Prostate gland (tissue), 2 donors: ENCODE measurements around the gene FRMD4A. TPM values are rescaled to one million over a fixed set of nuclear protein-coding genes. Genes with fewer than 3 reads are reported as not detected.
"Not testable (repeated sequence)": the region's sequence is repeated elsewhere in the genome, so short reads cannot be mapped to it uniquely, and the experiment has no call there.

ENCODE experiments used
- DNase-seq: peaks from one replicate; pipeline ENCODE4 v3.0.0-alpha.2; 2019; ENCODE audit warnings: low spot score
- H3K27ac ChIP-seq, 2 donors: fragments of 200-600 bp; sonication (generic); 2 replicates each; pipeline ENCODE4 v1.5.1; 2017 to 2019
- H3K27me3 ChIP-seq: fragments of 200-600 bp; sonication (generic); replicated peaks from 2 replicates; pipeline ENCODE4 v1.5.1; 2019; ENCODE audit not compliant: insufficient read depth
- H3K36me3 ChIP-seq, 2 donors: fragments of 200-600 bp; sonication (generic); 1 replicate in 1 of 2; 2 replicates in 1 of 2; pipeline versions ENCODE4 v1.5.1 to v1.8.1; 2017 to 2019
- H3K4me1 ChIP-seq: fragments of 200-600 bp; sonication (generic); replicated peaks from 2 replicates; pipeline ENCODE4 v1.5.1; 2019
- H3K4me3 ChIP-seq, 2 donors: fragments of 200-600 bp; sonication (generic); 2 replicates each; pipeline ENCODE4 v1.5.1; 2017 to 2019
- H3K9me3 ChIP-seq: fragments of 200-600 bp; sonication (generic); 2 replicates; pipeline ENCODE4 v1.5.1; 2017
- CTCF ChIP-seq, 4 experiments: fragments of 200-600 bp in 2 of 4; fragments of 450-650 bp in 2 of 4; sonication (generic) in 2 of 4; IDR thresholded peaks; 1 replicate in 3 of 4; 2 replicates in 1 of 4; pipeline ENCODE4 v1.5.1; 2016 to 2019; ENCODE audit warnings: antibody characterized with exemption in 4 of 4, mild to moderate bottlenecking in 2 of 4, moderate library complexity in 2 of 4
- POLR2A ChIP-seq: fragments of 450-650 bp; IDR thresholded peaks from one replicate; pipeline ENCODE4 v1.6.1; 2016; ENCODE audit warnings: antibody characterized with exemption, mild to moderate bottlenecking
- POLR2AphosphoS5 ChIP-seq: sonication (generic); formaldehyde crosslinking; IDR thresholded peaks from one replicate; pipeline ENCODE4 v1.6.1; 2017; ENCODE audit warnings: antibody characterized with exemption
- WGBS: methylation state at CpG from one replicate; pipeline ENCODE4 v1.1.5; 2018; 5-methylcytosine and 5-hydroxymethylcytosine counted together
- intact Hi-C: fragments of 100-400 bp; cut with DNase I; formaldehyde crosslinking; loops from one replicate; pipeline ENCODE4 v1.14.2; 2022
- total RNA-seq, 2 donors: library from RNA; depleted of rRNA; stranded (reverse); fragments of >200 nt; gene quantifications; one replicate each; pipeline ENCODE4 v1.1.0, GENCODE V29; 2016

FRMD4A gene
- total RNA-seq, 2 donors from 2014 or later, result 38.0 to 53.2 TPM

GRCh38 chr10:13834581-13835286 lies 496.0 kb downstream of the FRMD4A start:
- H3K4me3 ChIP-seq, result no peak overlapping the region
- intact Hi-C loops, result loop anchor here (5.0 kb wide), 2 partner anchors 43 to 58 kb away; no protein-coding TSS in a partner anchor
- DNase-seq, result no peak
- no peaks in the 10 kb centered on the region for H3K27me3 ChIP-seq
- no peak overlapping the region for H3K27ac ChIP-seq
- WGBS, result 40% methylated on average over 16 of the region's 16 CpGs
- no peak for TF ChIP-seq CTCF (IDR thresholded peaks at IDR 0.05)
- no peak for TF ChIP-seq POLR2A
- no peak for TF ChIP-seq POLR2AphosphoS5
- no peaks in the 10 kb centered on the region for H3K9me3 ChIP-seq
- H3K4me1 ChIP-seq, result no peaks in the 10 kb centered on the region
- H3K36me3 ChIP-seq, result no peaks in the 10 kb centered on the region

- DNase-seq, result no peak
- H3K27me3 ChIP-seq, result no peaks in the 10 kb centered on the region
- intact Hi-C loops, result no loop called here
- H3K4me1 ChIP-seq, result peaks cover 6% of the 10 kb centered on the region
- TF ChIP-seq CTCF (IDR thresholded peaks at IDR 0.05), result no peak
- no peak for TF ChIP-seq POLR2A
- TF ChIP-seq POLR2AphosphoS5, result no peak
- no peak overlapping the region for H3K4me3 ChIP-seq
- no peaks in the 10 kb centered on the region for H3K36me3 ChIP-seq
- 42% methylated on average over 4 of the region's 4 CpGs for WGBS
- H3K27ac ChIP-seq, result no peak overlapping the region
- H3K9me3 ChIP-seq, result no peaks in the 10 kb centered on the region
These were observed 499.0 kb downstream of the FRMD4A start for GRCh38 chr10:13831711-13832141.

- intact Hi-C loops, result no loop called here
- no peak for DNase-seq
- 94% methylated on average over 4 of the region's 4 CpGs for WGBS
- H3K27me3 ChIP-seq, result no peaks in the 10 kb centered on the region
- peaks cover 6% of the 10 kb centered on the region for H3K4me1 ChIP-seq
- H3K4me3 ChIP-seq, result no peak overlapping the region
- no peak overlapping the region for H3K27ac ChIP-seq
- no peaks in the 10 kb centered on the region for H3K36me3 ChIP-seq
- no peak for TF ChIP-seq POLR2A
- no peak for TF ChIP-seq POLR2AphosphoS5
- TF ChIP-seq CTCF (IDR thresholded peaks at IDR 0.05), result no peak
- H3K9me3 ChIP-seq, result no peaks in the 10 kb centered on the region
These were observed 500.3 kb downstream of the FRMD4A start for GRCh38 chr10:13830385-13830784.

GRCh38 chr10:13829790-13830189 lies 500.9 kb downstream of the FRMD4A start:
- H3K27me3 ChIP-seq, result no peaks in the 10 kb centered on the region
- TF ChIP-seq POLR2A, result no peak
- no peak for TF ChIP-seq CTCF (IDR thresholded peaks at IDR 0.05)
- TF ChIP-seq POLR2AphosphoS5, result no peak
- WGBS, result 95% methylated on average over 5 of the region's 5 CpGs
- no peak for DNase-seq
- intact Hi-C loops, result no loop called here
- no peak overlapping the region for H3K27ac ChIP-seq
- H3K4me3 ChIP-seq, result no peak overlapping the region
- H3K36me3 ChIP-seq, result no peaks in the 10 kb centered on the region
- H3K4me1 ChIP-seq, result peaks cover 6% of the 10 kb centered on the region
- H3K9me3 ChIP-seq, result no peaks in the 10 kb centered on the region

GRCh38 chr10:13828284-13828683 lies 502.4 kb downstream of the FRMD4A start:
- H3K27me3 ChIP-seq, H3K9me3 ChIP-seq, H3K4me1 ChIP-seq, DNase-seq, H3K36me3 ChIP-seq, intact Hi-C loops, H3K27ac ChIP-seq, H3K4me3 ChIP-seq: not testable (repeated sequence)
- WGBS, result 80% methylated on average over 6 of the region's 6 CpGs
